ENCODE measurements around the gene CBR1.

Gene CBR1

GRCh38 chr21:36120304-36120888 is 50.6 kb downstream of the CBR1 start:
- DNase-seq = no peak
